ENCODE data around the gene SLC12A7. TPM values are rescaled to one million over a fixed set of nuclear protein-coding genes. Genes with fewer than 3 reads are reported as not detected.

Gene SLC12A7
- total RNA-seq, 2 donors from 2014 or later, result 28.5 to 42.3 TPM

GRCh38 chr5:1068204-1068894 lies 43.5 kb downstream of the SLC12A7 start:
- DNase-seq (ENCODE audit: low spot score), result no peak
- no peak for TF ChIP-seq CTCF (IDR thresholded peaks at IDR 0.05)
- no peak overlapping the region for H3K4me3 ChIP-seq
- H3K36me3 ChIP-seq, result peaks cover 12% of the 10 kb centered on the region
- H3K27ac ChIP-seq, result no peak overlapping the region
- H3K27me3 ChIP-seq, result no peaks in the 10 kb centered on the region
- no peaks in the 10 kb centered on the region for H3K4me1 ChIP-seq
- no peaks in the 10 kb centered on the region for H3K9me3 ChIP-seq

- peaks cover 20% of the 10 kb centered on the region for H3K36me3 ChIP-seq
- TF ChIP-seq CTCF (IDR thresholded peaks at IDR 0.05), result no peak
- no peaks in the 10 kb centered on the region for H3K4me1 ChIP-seq
- H3K9me3 ChIP-seq, result no peaks in the 10 kb centered on the region
- no peak for DNase-seq (ENCODE audit: low spot score)
- no peak overlapping the region for H3K4me3 ChIP-seq
- no peaks in the 10 kb centered on the region for H3K27me3 ChIP-seq
- H3K27ac ChIP-seq, result no peak overlapping the region
These were observed 44.4 kb downstream of the SLC12A7 start for GRCh38 chr5:1067141-1068121.

GRCh38 chr5:1066676-1067075 lies 45.2 kb downstream of the SLC12A7 start:
- no peak for DNase-seq (ENCODE audit: low spot score)
- Histone ChIP-seq H3K27me3 (no peaks in the 10 kb centered on the region), H3K27ac (no peak overlapping the region), H3K36me3 (peaks cover 20% of the 10 kb centered on the region), H3K4me3 (no peak overlapping the region), H3K4me1 (no peaks in the 10 kb centered on the region), H3K9me3 (no peaks in the 10 kb centered on the region)
- no peak for TF ChIP-seq CTCF (IDR thresholded peaks at IDR 0.05)

- no peak overlapping the region for H3K4me3 ChIP-seq
- H3K4me1 ChIP-seq, result no peaks in the 10 kb centered on the region
- no peak for DNase-seq (ENCODE audit: low spot score)
- H3K36me3 ChIP-seq, result peaks cover 20% of the 10 kb centered on the region
- no peaks in the 10 kb centered on the region for H3K9me3 ChIP-seq
- no peak overlapping the region for H3K27ac ChIP-seq
- TF ChIP-seq CTCF (IDR thresholded peaks at IDR 0.05), result no peak
- H3K27me3 ChIP-seq, result no peaks in the 10 kb centered on the region
These were observed 45.8 kb downstream of the SLC12A7 start for GRCh38 chr5:1065891-1066650.

- no peak for TF ChIP-seq CTCF (IDR thresholded peaks at IDR 0.05)
- Histone ChIP-seq H3K4me1 (no peaks in the 10 kb centered on the region), H3K4me3 (no peak overlapping the region), H3K9me3 (no peaks in the 10 kb centered on the region), H3K27ac (no peak overlapping the region), H3K36me3 (peaks cover 26% of the 10 kb centered on the region), H3K27me3 (no peaks in the 10 kb centered on the region)
- DNase-seq (ENCODE audit: low spot score), result no peak
These were observed 46.6 kb downstream of the SLC12A7 start for GRCh38 chr5:1065143-1065750.
